HK-2 (cell line): ENCODE results near the gene EPN1.
A peak's percentile ranks its signal among the peaks of the same experiment; 100 is the strongest.

ENCODE experiments used
- DNase-seq: peaks from one replicate; pipeline ENCODE4 v3.0.0-alpha.2; 2018; ENCODE audit not compliant: unreplicated experiment

Gene EPN1

GRCh38 chr19:55674841-55675660, at the start of gene EPN1:
Gene EPN1 (plus strand): TSS chr19:55675226. CDS start chr19:55678628, 3,402 bp downstream.
- peak; percentile 99 for DNase-seq

- no peak for DNase-seq
Observed at GRCh38 chr19:55626350-55626749, 48.7 kb upstream of the EPN1 start.

- peak; percentile 91 for DNase-seq
Observed at GRCh38 chr19:55632463-55632834, 42.6 kb upstream of the EPN1 start.

- no peak for DNase-seq
Observed at GRCh38 chr19:55633861-55634260, 41.2 kb upstream of the EPN1 start.

- DNase-seq, result no peak
Observed at GRCh38 chr19:55635334-55635717, 39.7 kb upstream of the EPN1 start.

GRCh38 chr19:55635856-55636440, 39.1 kb upstream of the EPN1 start:
- DNase-seq, result no peak

GRCh38 chr19:55636723-55637122, 38.3 kb upstream of the EPN1 start:
- no peak for DNase-seq

- no peak for DNase-seq
Observed at GRCh38 chr19:55637534-55637933, 37.5 kb upstream of the EPN1 start.

- DNase-seq, result peak; percentile 52
Observed at GRCh38 chr19:55638864-55639359, 36.1 kb upstream of the EPN1 start.

- peak; percentile 93 for DNase-seq
Observed at GRCh38 chr19:55640043-55640576, 34.9 kb upstream of the EPN1 start.

GRCh38 chr19:55640577-55641425, 34.2 kb upstream of the EPN1 start, which contains the start of gene ZNF580:
Gene ZNF580 (plus strand): TSS chr19:55641002. CDS start chr19:55642509, 1,507 bp downstream.
- DNase-seq, result peak; percentile 86

GRCh38 chr19:55641426-55642152, 33.4 kb upstream of the EPN1 start:
- DNase-seq, result peak; percentile 35

GRCh38 chr19:55642153-55643002, 32.6 kb upstream of the EPN1 start:
- peak; percentile 47 for DNase-seq

GRCh38 chr19:55643003-55643886, 31.8 kb upstream of the EPN1 start, which contains the start of gene ZNF581:
Gene ZNF581 (plus strand): TSS chr19:55643649. CDS start chr19:55644572, 923 bp downstream.
- DNase-seq, result peak; percentile 87

- no peak for DNase-seq
Observed at GRCh38 chr19:55643887-55644176, 31.2 kb upstream of the EPN1 start.

- no peak for DNase-seq
Observed at GRCh38 chr19:55644191-55644833, 30.7 kb upstream of the EPN1 start.

- DNase-seq, result peak; percentile 60
Observed at GRCh38 chr19:55644842-55645511, 30.0 kb upstream of the EPN1 start.

- DNase-seq, result no peak
Observed at GRCh38 chr19:55645512-55645881, 29.5 kb upstream of the EPN1 start.
